ENCODE results near the gene OR56A5. TPM values are rescaled to one million over a fixed set of nuclear protein-coding genes. Genes with fewer than 3 reads are reported as not detected.

OR56A5 gene
- total and polyA plus RNA-seq, 4 donors: not detected

DNA sequence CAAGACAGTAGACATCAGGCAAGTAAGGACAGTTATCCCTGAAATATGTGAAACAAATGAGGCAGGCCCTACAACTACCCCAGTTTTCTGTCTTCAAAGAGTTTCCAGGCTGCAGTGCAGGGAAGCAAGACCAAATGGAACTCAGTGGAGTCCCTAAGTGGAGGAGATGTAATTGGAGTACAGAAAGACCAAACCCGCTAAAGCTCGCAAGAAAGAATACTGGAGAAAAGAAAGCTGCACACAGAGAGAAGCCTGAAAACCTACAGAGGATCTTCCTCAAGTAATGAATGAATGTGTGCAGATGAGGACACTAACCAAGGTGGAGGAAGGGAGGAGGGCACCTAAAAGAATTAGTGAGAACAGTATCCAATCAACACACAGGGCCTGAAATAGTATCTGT lies 27.5 kb downstream of the OR56A5 start:
- H3K27ac ChIP-seq (ENCODE audit: low read depth in 1 of 2, low read length in 2 of 2): no peak overlapping the region
- TF ChIP-seq YY1 (IDR thresholded peaks at IDR 0.05) (no peak), HNF4A (conservative IDR thresholded peaks at IDR 0.05) (no peak), EGR1 (IDR thresholded peaks at IDR 0.05; ENCODE audit: low read depth in 2 of 2) (no peak), GABPA (IDR thresholded peaks at IDR 0.05 in 1 of 2, conservative IDR thresholded peaks at IDR 0.05 in 1 of 2) (no peak)
- peaks cover 0 to 2% (median 0%) of the 10 kb centered on the region in 4 donors for H3K27me3 ChIP-seq (ENCODE audit: control insufficient read depth in 4 of 4, insufficient read depth in 4 of 4, low read length in 3 of 4)
- WGBS: 99% methylated on average over 2 of the region's 2 CpGs
- H3K36me3 ChIP-seq (ENCODE audit: control insufficient read depth in 4 of 4, insufficient read depth in 3 of 4, low read depth in 1 of 4, low read length in 3 of 4): no peaks in the 10 kb centered on the region
- H3K4me1 ChIP-seq (ENCODE audit: control insufficient read depth in 4 of 4, insufficient read depth in 4 of 4, low read length in 3 of 4): no peaks in the 10 kb centered on the region
- H3K4me3 ChIP-seq (ENCODE audit: low read depth in 1 of 3, low read length in 3 of 3): no peak overlapping the region
- H3K9ac ChIP-seq (ENCODE audit: low read depth in 1 of 2, low read length in 2 of 2): no peak overlapping the region
- H3K9me3 ChIP-seq (ENCODE audit: control insufficient read depth in 4 of 4, low read length in 3 of 4): peaks cover 0 to 2% (median 0%) of the 10 kb centered on the region in 4 donors
- DNase-seq (ENCODE audit: low spot score): no peak

DNA sequence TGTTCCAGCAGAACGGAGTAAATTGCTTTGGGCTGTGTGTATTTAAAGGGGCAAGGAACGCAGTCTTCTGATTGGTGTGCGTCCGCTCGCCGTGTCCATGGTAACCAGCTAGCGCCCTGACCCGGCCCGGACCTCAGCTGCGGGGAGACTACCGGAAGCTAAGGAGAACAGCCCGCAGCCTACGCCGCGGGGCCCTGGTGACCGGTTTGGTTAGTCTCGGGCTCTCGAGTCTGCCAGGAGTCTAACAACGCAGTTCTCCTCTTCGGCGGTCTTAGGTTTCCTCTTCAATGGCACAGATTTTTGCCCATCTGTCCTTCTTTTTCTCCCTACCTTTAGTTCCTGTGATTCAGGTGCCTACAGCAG lies 29.7 kb downstream of the OR56A5 start:
- DNase-seq (ENCODE audit: low spot score): no peak

GRCh38 chr11:5937868-5938602 lies 30.3 kb downstream of the OR56A5 start:
- Histone ChIP-seq H3K9ac (ENCODE audit: low read depth in 1 of 2, low read length in 2 of 2) (no peak overlapping the region), H3K36me3 (ENCODE audit: control insufficient read depth in 4 of 4, insufficient read depth in 3 of 4, low read depth in 1 of 4, low read length in 3 of 4) (no peaks in the 10 kb centered on the region), H3K27me3 (ENCODE audit: control insufficient read depth in 4 of 4, insufficient read depth in 4 of 4, low read length in 3 of 4) (peaks cover 0 to 2% (median 0%) of the 10 kb centered on the region in 4 donors), H3K27ac (ENCODE audit: low read depth in 1 of 2, low read length in 2 of 2) (no peak overlapping the region), H3K4me1 (ENCODE audit: control insufficient read depth in 4 of 4, insufficient read depth in 4 of 4, low read length in 3 of 4) (no peaks in the 10 kb centered on the region), H3K9me3 (ENCODE audit: control insufficient read depth in 4 of 4, low read length in 3 of 4) (peaks cover 0 to 2% (median 0%) of the 10 kb centered on the region in 4 donors), H3K4me3 (ENCODE audit: low read depth in 1 of 3, low read length in 3 of 3) (no peak overlapping the region)
- no peak for TF ChIP-seq TAF1 (conservative IDR thresholded peaks at IDR 0.05)
- no peak for TF ChIP-seq SP1 (IDR thresholded peaks at IDR 0.05)
- TF ChIP-seq YY1 (IDR thresholded peaks at IDR 0.05): no peak
- no peak for TF ChIP-seq FOXA2 (IDR thresholded peaks at IDR 0.05)
- TF ChIP-seq JUND (IDR thresholded peaks at IDR 0.05): no peak
- no peak for TF ChIP-seq HNF4A (conservative IDR thresholded peaks at IDR 0.05)
- TF ChIP-seq NR2F2 (IDR thresholded peaks at IDR 0.05): no peak
- TF ChIP-seq REST (IDR thresholded peaks at IDR 0.05): no peak
- TF ChIP-seq, protein P1, sequence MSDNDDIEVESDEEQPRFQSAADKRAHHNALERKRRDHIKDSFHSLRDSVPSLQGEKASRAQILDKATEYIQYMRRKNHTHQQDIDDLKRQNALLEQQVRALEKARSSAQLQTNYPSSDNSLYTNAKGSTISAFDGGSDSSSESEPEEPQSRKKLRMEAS (IDR thresholded peaks at IDR 0.05): no peak
- no peak for TF ChIP-seq EGR1 (IDR thresholded peaks at IDR 0.05; ENCODE audit: low read depth in 2 of 2)
- TF ChIP-seq RXRA (IDR thresholded peaks at IDR 0.05): no peak
- no peak for TF ChIP-seq HNF4G (IDR thresholded peaks at IDR 0.05)
- no peak for TF ChIP-seq RAD21 (IDR thresholded peaks at IDR 0.05)
- no peak for TF ChIP-seq ATF3 (IDR thresholded peaks at IDR 0.05)
- no peak for TF ChIP-seq GABPA (IDR thresholded peaks at IDR 0.05 in 1 of 2, conservative IDR thresholded peaks at IDR 0.05 in 1 of 2)
- 87% methylated on average over 39 of the region's 39 CpGs for WGBS
- DNase-seq (ENCODE audit: low spot score): no peak

More for the DNA sequence above, 29.7 kb downstream of the OR56A5 start:
- WGBS: 76% methylated on average over 21 of the region's 21 CpGs
- Histone ChIP-seq H3K4me1 (ENCODE audit: control insufficient read depth in 4 of 4, insufficient read depth in 4 of 4, low read length in 3 of 4) (no peaks in the 10 kb centered on the region), H3K9ac (ENCODE audit: low read depth in 1 of 2, low read length in 2 of 2) (no peak overlapping the region), H3K27ac (ENCODE audit: low read depth in 1 of 2, low read length in 2 of 2) (no peak overlapping the region), H3K9me3 (ENCODE audit: control insufficient read depth in 4 of 4, low read length in 3 of 4) (peaks cover 0 to 2% (median 0%) of the 10 kb centered on the region in 4 donors), H3K36me3 (ENCODE audit: control insufficient read depth in 4 of 4, insufficient read depth in 3 of 4, low read depth in 1 of 4, low read length in 3 of 4) (no peaks in the 10 kb centered on the region), H3K4me3 (ENCODE audit: low read depth in 1 of 3, low read length in 3 of 3) (no peak overlapping the region), H3K27me3 (ENCODE audit: control insufficient read depth in 4 of 4, insufficient read depth in 4 of 4, low read length in 3 of 4) (peaks cover 0 to 2% (median 0%) of the 10 kb centered on the region in 4 donors)
- no peak for TF ChIP-seq ATF3 (IDR thresholded peaks at IDR 0.05)
